Stimulated activated CD4-positive, alpha-beta T cell treated with anti-CD3 and anti-CD28 coated beads, Interleukin-1b, Interleukin-23, amount 100 ng/mL, for 4 hours (primary cell): ENCODE measurements around the gene TUBGCP6.
"Not testable (repeated sequence)": the region's sequence is repeated elsewhere in the genome, so short reads cannot be mapped to it uniquely, and the experiment has no call there.

Experiments
- DNase-seq, 2 donors: peaks; one replicate each; pipeline ENCODE4 v3.0.0-alpha.2; 2020; ENCODE audit warnings: low read depth in 2 of 2

The TUBGCP6 gene

GRCh38 chr22:50169774-50170341 lies 75.0 kb downstream of the TUBGCP6 start:
- peak in 1 of 2 donors; percentile 67 for DNase-seq

GRCh38 chr22:50169181-50169759 lies 75.6 kb downstream of the TUBGCP6 start:
- no peak for DNase-seq

- DNase-seq = not testable (repeated sequence)
Observed at GRCh38 chr22:50168490-50169180, 76.2 kb downstream of the TUBGCP6 start.

DNA sequence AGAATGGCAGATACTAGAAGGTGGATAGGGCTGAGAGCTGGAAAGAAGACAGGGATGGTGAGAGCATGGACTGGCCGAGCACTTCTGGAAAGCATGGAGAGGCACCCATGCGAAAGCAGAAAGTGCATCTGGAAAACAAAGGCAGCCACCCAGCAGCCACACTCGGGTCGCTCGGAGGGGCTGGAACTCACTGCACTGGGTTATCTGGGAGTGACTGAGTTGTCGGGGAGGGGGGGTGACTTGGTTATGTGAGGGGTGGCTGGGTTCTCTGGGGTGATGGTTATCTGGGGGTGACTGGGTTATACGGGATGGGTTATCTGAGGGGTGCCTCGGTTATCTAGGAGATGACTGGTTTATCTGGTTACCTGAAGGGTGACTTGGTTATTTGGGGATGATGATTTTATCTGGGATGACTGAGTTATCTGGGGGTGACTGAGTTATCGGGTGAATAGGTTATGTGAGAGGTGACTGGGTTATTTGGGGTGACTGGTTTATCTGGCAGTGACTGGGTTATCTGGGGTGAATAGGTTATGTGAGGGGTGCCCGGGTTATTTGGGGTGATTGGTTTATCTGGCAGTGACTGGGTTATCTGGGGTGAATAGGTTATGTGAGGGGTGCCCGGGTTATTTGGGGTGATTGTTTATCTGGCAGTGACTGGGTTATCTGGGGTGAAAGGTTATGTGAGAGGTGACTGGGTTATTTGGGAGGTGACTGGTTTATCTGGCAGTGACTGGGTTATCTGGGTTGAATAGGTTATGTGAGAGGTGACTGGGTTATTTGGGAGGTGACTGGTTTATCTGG lies 76.9 kb downstream of the TUBGCP6 start:
- no peak for DNase-seq
